ENCODE data around the gene KCNJ10. TPM values are rescaled to one million over a fixed set of nuclear protein-coding genes. Genes with fewer than 3 reads are reported as not detected.

Gene KCNJ10
- total and polyA plus RNA-seq, 2 of the 13 experiments (the other 11 are each of a cell fraction or from before 2014, with no cell fraction given): 4.4 to 10.3 TPM

GRCh38 chr1:160048335-160048734 lies 21.6 kb downstream of the KCNJ10 start:
- TF ChIP-seq ZNF326 (CRISPR knock-in tag; IDR thresholded peaks at IDR 0.05; ENCODE audit: borderline replicate concordance) (no peak), ZNF503 (CRISPR knock-in tag; IDR thresholded peaks at IDR 0.05) (no peak), TCF7 (IDR thresholded peaks at IDR 0.05; ENCODE audit: low read depth) (no peak)
- no peaks in the 10 kb centered on the region for H3K79me2 ChIP-seq (ENCODE audit: insufficient read depth, low read length)
- H3K27ac ChIP-seq (ENCODE audit: extremely low read length, insufficient read depth, low read length): no peak overlapping the region
- H4K20me1 ChIP-seq (ENCODE audit: insufficient read depth, low read length): no peaks in the 10 kb centered on the region
- intact Hi-C loops (cut with micrococcal nuclease; ENCODE audit: unreplicated experiment) (no loop called here), in situ Hi-C loops (cut with HindIII; ENCODE audit: extremely low pct_ligation_motif_present, low pct_unique_long_range_greater_than_20kb) (loop anchor here (5.0 kb wide), 1 partner anchor 34 kb away; the partner anchor contains the start of gene KCNJ9)
- H3K9me3 ChIP-seq (ENCODE audit: low read length): no peaks in the 10 kb centered on the region
- CTCF ChIA-PET (ENCODE audit: low intra/inter-chr PET ratio, low total read pairs): interaction anchor here (2.3 to 4.4 kb wide), 2 partner anchors 31 to 37 kb away, joined by 7 to 29 read pairs; no protein-coding TSS in a partner anchor
- FAIRE-seq (peak; percentile 8), ATAC-seq (no peak), DNase-seq (ENCODE audit: low spot score) (no peak)
- H2AFZ ChIP-seq (ENCODE audit: low read length): no peak overlapping the region
- H3K4me2 ChIP-seq (ENCODE audit: low read depth, low read length): no peak overlapping the region; the same call in 1 of the 2 replicates
- H3K4me1 ChIP-seq (ENCODE audit: insufficient read depth, low read length): peaks cover 97% of the 10 kb centered on the region
- no peak overlapping the region for H3K9ac ChIP-seq (ENCODE audit: insufficient read depth, low read depth, low read length)
- BruUV-seq (replicated peaks): no TSS peak
- POLR2A ChIA-PET: interaction anchor here (1.0 kb wide), 1 partner anchor 32 kb away, joined by 5 read pairs; no protein-coding TSS in a partner anchor
- H3K36me3 ChIP-seq (replicated peaks in 1 of 2; ENCODE audit: control insufficient read depth in 1 of 2, insufficient read depth in 2 of 2, low read length in 2 of 2): no peaks in the 10 kb centered on the region
- H3K4me3 ChIP-seq (replicated peaks in 1 of 3; ENCODE audit: insufficient read depth in 1 of 3, low read depth in 2 of 3, low read length in 3 of 3): no peak overlapping the region
- H3K27me3 ChIP-seq (ENCODE audit: control insufficient read depth in 1 of 2, insufficient read depth in 2 of 2, low read length in 2 of 2): no peaks in the 10 kb centered on the region

GRCh38 chr1:160047111-160047991 lies 22.6 kb downstream of the KCNJ10 start:
- Histone ChIP-seq H3K9ac (ENCODE audit: insufficient read depth, low read depth, low read length) (peak overlapping the region; percentile 48), H3K27me3 (ENCODE audit: control insufficient read depth in 1 of 2, insufficient read depth in 2 of 2, low read length in 2 of 2) (no peaks in the 10 kb centered on the region), H3K36me3 (replicated peaks in 1 of 2; ENCODE audit: control insufficient read depth in 1 of 2, insufficient read depth in 2 of 2, low read length in 2 of 2) (peaks cover 0 to under 1% of the 10 kb centered on the region in 2 experiments; a peak in 1 of 5 replicates), H3K4me1 (ENCODE audit: insufficient read depth, low read length) (peaks cover 87% of the 10 kb centered on the region), H2AFZ (ENCODE audit: low read length) (peak overlapping the region; percentile 37), H3K27ac (ENCODE audit: extremely low read length, insufficient read depth, low read length) (peak overlapping the region; percentile 64), H3K79me2 (ENCODE audit: insufficient read depth, low read length) (no peaks in the 10 kb centered on the region), H3K4me2 (ENCODE audit: low read depth, low read length) (peak overlapping the region; percentile 78), H3K9me3 (ENCODE audit: low read length) (no peaks in the 10 kb centered on the region), H4K20me1 (ENCODE audit: insufficient read depth, low read length) (no peaks in the 10 kb centered on the region), H3K4me3 (replicated peaks in 1 of 3; ENCODE audit: insufficient read depth in 1 of 3, low read depth in 2 of 3, low read length in 3 of 3) (peak overlapping the region in 2 of 3 experiments; percentile 24 to 53; a peak in 4 of 6 replicates)
- DNase-seq (ENCODE audit: low spot score): peak; percentile 61
- CTCF ChIA-PET (ENCODE audit: low intra/inter-chr PET ratio, low total read pairs): interaction anchor here (2.0 to 4.4 kb wide), 3 partner anchors 32 to 38 kb away, joined by 7 to 29 read pairs (median 11); no protein-coding TSS in a partner anchor
- in situ Hi-C loops (cut with HindIII; ENCODE audit: extremely low pct_ligation_motif_present, low pct_unique_long_range_greater_than_20kb): loop anchor here (5.0 kb wide), 1 partner anchor 35 kb away; the partner anchor contains the start of gene KCNJ9
- peak; percentile 72 for FAIRE-seq
- ATAC-seq: peak; percentile 69
- POLR2A ChIA-PET: interaction anchor here (1.0 to 2.2 kb wide), 8 partner anchors 15 to 215 kb away, joined by 5 to 14 read pairs (median 8); partner anchors contain the start of genes DCAF8, IGSF8, KCNJ10 and PIGM
- intact Hi-C loops (cut with micrococcal nuclease; ENCODE audit: unreplicated experiment): no loop called here
- BruUV-seq (replicated peaks): no TSS peak
- 24% methylated on average over 9 of the region's 9 CpGs for WGBS (ENCODE audit: low lambda C conversion rate)
- TF ChIP-seq MATR3 (CRISPR knock-in tag; IDR thresholded peaks at IDR 0.05): no peak
- peak; percentile 57; the same call in 1 of the 2 replicates for TF ChIP-seq NAIF1 (CRISPR knock-in tag; IDR thresholded peaks at IDR 0.05; ENCODE audit: borderline replicate concordance)
- TF ChIP-seq ZNF367 (CRISPR knock-in tag; IDR thresholded peaks at IDR 0.05; ENCODE audit: borderline replicate concordance): no peak
- TF ChIP-seq ZNF18 (CRISPR knock-in tag; IDR thresholded peaks at IDR 0.05; ENCODE audit: insufficient replicate concordance): peak; percentile 29
- TF ChIP-seq KLF13 (CRISPR knock-in tag; IDR thresholded peaks at IDR 0.05): no peak
- TF ChIP-seq PHF21A (CRISPR knock-in tag; IDR thresholded peaks at IDR 0.05): 0 out of 2 replicates have a peak, but pooled peaks have one; percentile 17
- TF ChIP-seq ZNF121 (CRISPR knock-in tag; IDR thresholded peaks at IDR 0.05): peak; percentile 97

Data from HepG2 (cell line).